Measurements from ENCODE around the gene EMX1. TPM values are rescaled to one million over a fixed set of nuclear protein-coding genes. Genes with fewer than 3 reads are reported as not detected.

Gene EMX1
- total RNA-seq, 1 donor from 2014 or later, result not detected

Other genes with a start within 250 kb of the EMX1 start
- gene EXOC6B, start 91.5 kb upstream of the EMX1 start, total RNA-seq, result 173 TPM
- gene SPR, start 30.1 kb upstream of the EMX1 start, total RNA-seq, result 35.4 TPM
- 13.3 TPM for gene SFXN5, start 154.2 kb downstream of the EMX1 start, total RNA-seq
- 38.1 TPM for gene RAB11FIP5, start 195.4 kb downstream of the EMX1 start, total RNA-seq

All from cardiac septum (tissue), 1 donor.